HG02571 (cell line): ENCODE data around the gene FAM89B.

Source experiments
- ATAC-seq: cut with Tn5 transposase; IDR thresholded peaks from one replicate; pipeline ENCODE4 v1.9.1; 2021; ENCODE audit warnings: mild to moderate bottlenecking, moderate library complexity; ENCODE audit not compliant: unreplicated experiment

FAM89B gene

GRCh38 chr11:65573391-65574079, 1.2 kb downstream of the FAM89B start:
- no peak for ATAC-seq

- ATAC-seq: no peak
These were observed 1.9 kb downstream of the FAM89B start for GRCh38 chr11:65574109-65574810.

GRCh38 chr11:65574811-65575567, 2.7 kb downstream of the FAM89B start:
- ATAC-seq: no peak

- ATAC-seq: peak; percentile 19
These were observed 3.4 kb downstream of the FAM89B start, which contains the start of gene EHBP1L1 for GRCh38 chr11:65575568-65576231. Gene EHBP1L1 (plus strand): TSS chr11:65576053. CDS start chr11:65576303, 250 bp downstream.

GRCh38 chr11:65576232-65576866, 4.0 kb downstream of the FAM89B start:
- ATAC-seq: no peak

- ATAC-seq: no peak
These were observed 4.8 kb downstream of the FAM89B start for GRCh38 chr11:65576867-65577755.

- no peak for ATAC-seq
These were observed 5.4 kb downstream of the FAM89B start for GRCh38 chr11:65577756-65578109.

GRCh38 chr11:65578134-65578533, 5.8 kb downstream of the FAM89B start:
- ATAC-seq: no peak

- ATAC-seq: no peak
These were observed 6.3 kb downstream of the FAM89B start for GRCh38 chr11:65578667-65579066.

GRCh38 chr11:65579291-65579690, 7.0 kb downstream of the FAM89B start:
- ATAC-seq: no peak

- no peak for ATAC-seq
These were observed 7.8 kb downstream of the FAM89B start for GRCh38 chr11:65580031-65580692.

- ATAC-seq: no peak
These were observed 8.4 kb downstream of the FAM89B start for GRCh38 chr11:65580756-65581155.

- ATAC-seq: no peak
These were observed 9.6 kb downstream of the FAM89B start for GRCh38 chr11:65581928-65582327.

GRCh38 chr11:65583589-65583988, 11.3 kb downstream of the FAM89B start:
- ATAC-seq: no peak

- ATAC-seq: no peak
These were observed 11.8 kb downstream of the FAM89B start for GRCh38 chr11:65584106-65584505.

- no peak for ATAC-seq
These were observed 12.4 kb downstream of the FAM89B start for GRCh38 chr11:65584723-65585171.

GRCh38 chr11:65585396-65586246, 13.3 kb downstream of the FAM89B start:
- ATAC-seq: no peak

- ATAC-seq: no peak
These were observed 13.9 kb downstream of the FAM89B start for GRCh38 chr11:65586247-65586630.
